Adrenal gland (tissue), 12 donors: ENCODE measurements around the gene MARCHF3. TPM values are rescaled to one million over a fixed set of nuclear protein-coding genes. Genes with fewer than 3 reads are reported as not detected.
"Not testable (repeated sequence)": the region's sequence is repeated elsewhere in the genome, so short reads cannot be mapped to it uniquely, and the experiment has no call there.

ENCODE experiments used
- DNase-seq, 7 donors: peaks; one replicate each; pipeline ENCODE4 v3.0.0-alpha.2; 2019 to 2020
- H3K27ac ChIP-seq, 5 donors: fragments of 200-600 bp; sonication (generic) in 4 of 5; 1 replicate in 3 of 5; 2 replicates in 2 of 5; pipeline versions ENCODE4 v1.5.1 to v1.8.0; 2016 to 2020; ENCODE audit warnings: mild to moderate bottlenecking in 1 of 5
- H3K27me3 ChIP-seq: fragments of 200-600 bp; 2 replicates; pipeline ENCODE4 v1.8.0; 2021
- H3K36me3 ChIP-seq, 2 donors: fragments of 200-600 bp; replicated peaks in 1 of 2; 1 replicate in 1 of 2; 2 replicates in 1 of 2; pipeline versions ENCODE4 v1.5.1 to v1.8.0; 2018 to 2022
- H3K4me1 ChIP-seq, 2 donors: fragments of 200-600 bp; replicated peaks in 1 of 2; 1 replicate in 1 of 2; 2 replicates in 1 of 2; pipeline versions ENCODE4 v1.5.1 to v1.8.0; 2018 to 2021
- H3K4me3 ChIP-seq, 4 donors: fragments of 200-600 bp; sonication (generic) in 3 of 4; one replicate each; pipeline ENCODE4 v1.5.1; 2016 to 2018
- H3K9me3 ChIP-seq, 3 donors: fragments of 200-600 bp; sonication (generic) in 1 of 3; replicated peaks in 1 of 3; 1 replicate in 2 of 3; 2 replicates in 1 of 3; pipeline versions ENCODE4 v1.5.1 to v1.8.0; 2016 to 2021
- CTCF ChIP-seq, 6 experiments: fragments of 450-650 bp in 4 of 6; fragments of 200-600 bp in 2 of 6; sonication (generic) in 1 of 6; IDR thresholded peaks; 1 replicate in 5 of 6; 2 replicates in 1 of 6; pipeline versions ENCODE4 v1.5.1 to v1.8.0; 2016 to 2021; ENCODE audit warnings: antibody characterized with exemption in 6 of 6, mild to moderate bottlenecking in 2 of 6, moderate library complexity in 1 of 6
- POLR2A ChIP-seq, 2 donors: fragments of 450-650 bp; IDR thresholded peaks; one replicate each; pipeline ENCODE4 v1.6.1; 2017; ENCODE audit warnings: antibody characterized with exemption in 2 of 2, mild to moderate bottlenecking in 2 of 2, moderate library complexity in 1 of 2
- WGBS, 4 donors: extraction: QIAGEN DNeasy Blood & Tissue Kit in 2 of 4; methylation state at CpG; one replicate each; pipeline versions ENCODE4 v1.1.5 to v1.1.7; 2013 to 2017; 5-methylcytosine and 5-hydroxymethylcytosine counted together
- intact Hi-C, 2 donors: fragments of 100-400 bp; cut with DNase I; formaldehyde crosslinking; loops; one replicate each; pipeline versions ENCODE4 v1.14.1 to v1.15.0; 2022 to 2023
- polyA plus RNA-seq, 3 donors: library from polyadenylated mRNA; stranded (reverse); fragments of 200-250 nt in 2 of 3; fragments of 350-450 nt in 1 of 3; fragmentation: Illumina TruSeq in 1 of 3; extraction: RNeasy Lipid Tissue Mini Kit (QIAGEN cat#74804) in 1 of 3; gene quantifications; one replicate each; pipeline ENCODE4 v1.2.3, GENCODE V29; 2013 to 2014
- total RNA-seq, 9 donors: library from RNA; depleted of rRNA in 4 of 9; stranded (reverse); fragments of >200 nt in 4 of 9; fragments of 120-200 nt in 1 of 9; fragmentation: NEBNext Ultra II Directional in 1 of 9; extraction: Animal tissue kit (Norgen Biotek cat#: 25700) in 1 of 9; gene quantifications; one replicate each; pipeline versions ENCODE4 v1.1.0 to v1.2.4, GENCODE V29; 2013 to 2023
- donor health status: healthy with polysubstance abuse.
- donor health status: Bipolar disorder and iron deficiency.
- donor health status: DM: yes; HTN: yes; CAD: no.
- donor health status: DM: no; HTN: no; CAD: no.
- donor health status: DM: no; HTN: no; CAD: no.
- donor health status: DM: yes; HTN: yes; CAD: no.

MARCHF3 gene
- total and polyA plus RNA-seq, 12 donors = 3.9 to 48.9 (median 12.2) TPM

- intact Hi-C loops = no loop called here
- H3K4me3 ChIP-seq = no peak overlapping the region
- H3K4me1 ChIP-seq = no peaks in the 10 kb centered on the region
- no peaks in the 10 kb centered on the region for H3K27me3 ChIP-seq
- no peak for TF ChIP-seq CTCF (IDR thresholded peaks at IDR 0.05)
- TF ChIP-seq POLR2A (IDR thresholded peaks at IDR 0.05) = no peak
- no peak overlapping the region for H3K27ac ChIP-seq
- no peak for DNase-seq
- no peaks in the 10 kb centered on the region for H3K9me3 ChIP-seq
- no peaks in the 10 kb centered on the region for H3K36me3 ChIP-seq
Measured at GRCh38 chr5:126899476-126899875, 130.9 kb downstream of the MARCHF3 start.

DNA sequence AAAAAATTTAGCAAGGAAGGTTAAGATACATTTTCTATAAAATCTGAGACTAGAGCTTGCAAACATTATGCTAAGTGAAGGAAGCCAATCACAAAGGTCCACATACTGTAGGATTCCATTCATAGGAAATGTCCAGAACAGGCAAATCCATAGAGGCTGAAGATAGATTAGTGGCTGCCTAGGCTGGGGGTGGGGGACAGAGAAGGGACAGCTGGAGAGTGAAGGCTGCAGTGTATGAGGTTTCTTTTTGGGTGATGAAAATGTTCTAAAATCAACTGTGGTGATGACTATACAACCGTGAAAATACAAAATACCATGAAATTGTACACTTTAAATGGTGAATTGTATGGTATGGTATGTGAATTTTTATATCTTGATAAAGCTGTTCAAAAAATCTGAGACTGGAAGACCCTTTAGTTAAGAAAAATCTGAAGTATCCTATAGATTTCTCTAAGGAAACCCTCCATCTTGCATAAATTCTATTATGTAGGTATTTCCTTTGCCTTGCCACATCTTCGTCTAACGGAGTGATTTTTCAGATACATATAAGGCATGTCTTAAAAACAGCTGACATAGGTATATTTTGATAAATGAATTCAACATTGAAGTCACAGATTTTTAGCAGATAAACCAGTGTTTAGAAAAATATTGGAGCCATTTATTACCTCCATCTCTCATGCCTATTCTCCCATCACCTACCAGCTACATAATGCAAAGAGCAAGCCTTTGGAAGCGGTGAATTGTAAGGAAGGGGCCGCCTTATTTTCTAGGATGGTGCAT lies 132.3 kb downstream of the MARCHF3 start:
- DNase-seq = no peak
- Histone ChIP-seq H3K36me3 (no peaks in the 10 kb centered on the region), H3K27ac (no peak overlapping the region), H3K27me3 (no peaks in the 10 kb centered on the region), H3K9me3 (no peaks in the 10 kb centered on the region), H3K4me3 (no peak overlapping the region), H3K4me1 (no peaks in the 10 kb centered on the region)
- intact Hi-C loops = no loop called here
- no peak for TF ChIP-seq CTCF (IDR thresholded peaks at IDR 0.05)
- no peak for TF ChIP-seq POLR2A (IDR thresholded peaks at IDR 0.05)
- WGBS, 4 donors = 93 to 97% (median 95%) methylated on average over 5 of the region's 5 CpGs

DNA sequence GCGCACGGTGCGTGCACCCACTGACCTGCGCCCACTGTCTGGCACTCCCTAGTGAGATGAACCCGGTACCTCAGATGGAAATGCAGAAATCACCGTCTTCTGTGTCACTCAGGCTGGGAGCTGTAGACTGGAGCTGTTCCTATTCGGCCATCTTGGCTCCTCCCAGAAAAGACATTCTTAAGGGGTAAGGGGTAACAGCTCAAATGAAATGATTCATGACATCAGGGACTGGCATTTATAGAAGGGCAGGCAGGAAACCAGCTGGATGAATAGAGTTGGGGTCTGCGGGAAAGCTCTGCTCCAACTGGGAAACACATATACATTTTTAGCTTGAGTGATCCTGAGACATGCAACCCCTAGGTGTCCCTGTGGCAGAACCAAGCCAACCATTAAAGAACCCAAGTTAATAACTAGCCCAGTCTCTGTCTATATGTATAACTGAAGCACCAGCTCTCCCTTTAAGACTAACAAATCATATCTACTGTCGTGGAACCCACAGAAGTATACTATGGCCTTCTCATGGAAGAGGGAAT lies 134.1 kb downstream of the MARCHF3 start:
- TF ChIP-seq POLR2A (IDR thresholded peaks at IDR 0.05) = no peak
- no peak for TF ChIP-seq CTCF (IDR thresholded peaks at IDR 0.05)
- Histone ChIP-seq H3K4me1 (no peaks in the 10 kb centered on the region), H3K27ac (no peak overlapping the region), H3K36me3 (no peaks in the 10 kb centered on the region), H3K27me3 (no peaks in the 10 kb centered on the region), H3K4me3 (no peak overlapping the region), H3K9me3 (no peaks in the 10 kb centered on the region)
- intact Hi-C loops = no loop called here
- 91 to 98% (median 93%) methylated on average over 5 to 9 of the region's 9 CpGs for WGBS, 4 donors
- no peak for DNase-seq

DNA sequence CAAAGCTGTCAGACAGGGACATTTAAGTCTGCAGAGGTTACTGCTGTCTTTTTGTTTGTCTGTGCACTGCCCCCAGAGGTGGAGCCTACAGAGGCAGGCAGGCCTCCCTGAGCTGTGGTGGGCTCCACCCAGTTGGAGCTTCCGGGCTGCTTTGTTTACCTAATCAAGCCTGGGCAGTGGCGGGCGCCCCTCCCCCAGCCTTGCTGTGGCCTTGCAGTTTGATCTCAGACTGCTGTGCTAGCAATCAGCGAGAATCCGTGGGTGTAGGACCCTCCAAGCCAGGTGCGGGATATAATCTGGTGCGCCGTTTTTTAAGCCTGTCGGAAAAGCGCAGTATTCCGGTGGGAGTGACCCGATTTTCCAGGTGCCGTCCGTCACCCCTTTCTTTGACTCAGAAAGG lies 134.6 kb downstream of the MARCHF3 start:
- H3K36me3 ChIP-seq, H3K4me3 ChIP-seq, H3K9me3 ChIP-seq, H3K27ac ChIP-seq, intact Hi-C loops, DNase-seq, H3K27me3 ChIP-seq, H3K4me1 ChIP-seq: not testable (repeated sequence)
- 86 to 96% (median 90%) methylated on average over 9 to 14 of the region's 14 CpGs for WGBS, 4 donors

GRCh38 chr5:126890414-126890813 lies 139.9 kb downstream of the MARCHF3 start:
- H3K36me3 ChIP-seq, H3K27me3 ChIP-seq, intact Hi-C loops, DNase-seq, H3K9me3 ChIP-seq, H3K4me3 ChIP-seq, H3K4me1 ChIP-seq, H3K27ac ChIP-seq: not testable (repeated sequence)
- WGBS, 4 donors = 89 to 100% (median 97%) methylated on average over 1 to 2 of the region's 2 CpGs
